ENCODE data around the gene SASH1. TPM values are rescaled to one million over a fixed set of nuclear protein-coding genes. Genes with fewer than 3 reads are reported as not detected.
A peak's percentile ranks its signal among the peaks of the same experiment; 100 is the strongest.
"Not testable (repeated sequence)": the region's sequence is repeated elsewhere in the genome, so short reads cannot be mapped to it uniquely, and the experiment has no call there.

Gene SASH1
- total RNA-seq, 3 donors from 2014 or later = 107 to 304 (median 145) TPM

GRCh38 chr6:148374040-148374774, 31.6 kb downstream of the SASH1 start:
- H3K27me3 ChIP-seq = no peaks in the 10 kb centered on the region
- intact Hi-C loops (cut with DNase I; ENCODE audit: low total_unique reads) = no loop called here
- DNase-seq (ENCODE audit: low spot score in 2 of 2) = no peak
- H3K4me1 ChIP-seq = no peaks in the 10 kb centered on the region
- H3K36me3 ChIP-seq = no peaks in the 10 kb centered on the region
- H3K27ac ChIP-seq = peak overlapping the region in 1 of 2 donors; percentile 25
- no peak for TF ChIP-seq POLR2AphosphoS5 (IDR thresholded peaks at IDR 0.05)
- no peak for TF ChIP-seq POLR2A (IDR thresholded peaks at IDR 0.05)
- no peak for TF ChIP-seq CTCF (IDR thresholded peaks at IDR 0.05)
- no peaks in the 10 kb centered on the region for H3K9me3 ChIP-seq
- H3K4me3 ChIP-seq = no peak overlapping the region

GRCh38 chr6:148375401-148375800, 32.8 kb downstream of the SASH1 start:
- Histone ChIP-seq H3K4me3 (no peak overlapping the region), H3K9me3 (no peaks in the 10 kb centered on the region), H3K27me3 (no peaks in the 10 kb centered on the region), H3K36me3 (no peaks in the 10 kb centered on the region), H3K27ac (peak overlapping the region in 1 of 2 donors; percentile 32), H3K4me1 (no peaks in the 10 kb centered on the region)
- TF ChIP-seq CTCF (IDR thresholded peaks at IDR 0.05) (no peak), POLR2AphosphoS5 (IDR thresholded peaks at IDR 0.05) (no peak), POLR2A (IDR thresholded peaks at IDR 0.05) (no peak)
- intact Hi-C loops (cut with DNase I; ENCODE audit: low total_unique reads) = no loop called here
- no peak for DNase-seq (ENCODE audit: low spot score in 2 of 2)

- intact Hi-C loops (cut with DNase I; ENCODE audit: low total_unique reads) = no loop called here
- H3K27ac ChIP-seq = no peak overlapping the region
- TF ChIP-seq CTCF (IDR thresholded peaks at IDR 0.05) = no peak
- TF ChIP-seq POLR2A (IDR thresholded peaks at IDR 0.05) = no peak
- TF ChIP-seq POLR2AphosphoS5 (IDR thresholded peaks at IDR 0.05) = no peak
- H3K9me3 ChIP-seq = no peaks in the 10 kb centered on the region
- H3K4me1 ChIP-seq = no peaks in the 10 kb centered on the region
- no peaks in the 10 kb centered on the region for H3K27me3 ChIP-seq
- DNase-seq (ENCODE audit: low spot score in 2 of 2) = no peak
- no peaks in the 10 kb centered on the region for H3K36me3 ChIP-seq
- H3K4me3 ChIP-seq = no peak overlapping the region
Observed at GRCh38 chr6:148379481-148379880, 36.8 kb downstream of the SASH1 start.

- no peaks in the 10 kb centered on the region for H3K4me1 ChIP-seq
- no peak for TF ChIP-seq POLR2AphosphoS5 (IDR thresholded peaks at IDR 0.05)
- no peak for TF ChIP-seq POLR2A (IDR thresholded peaks at IDR 0.05)
- TF ChIP-seq CTCF (IDR thresholded peaks at IDR 0.05) = no peak
- H3K36me3 ChIP-seq = no peaks in the 10 kb centered on the region
- no peak overlapping the region for H3K4me3 ChIP-seq
- H3K27me3 ChIP-seq = no peaks in the 10 kb centered on the region
- no peak overlapping the region for H3K27ac ChIP-seq
- H3K9me3 ChIP-seq = no peaks in the 10 kb centered on the region
- DNase-seq (ENCODE audit: low spot score in 2 of 2) = no peak
- intact Hi-C loops (cut with DNase I; ENCODE audit: low total_unique reads) = no loop called here
Observed at GRCh38 chr6:148379966-148380713, 37.5 kb downstream of the SASH1 start.

- H3K4me3 ChIP-seq; H3K9me3 ChIP-seq; intact Hi-C loops (cut with DNase I; ENCODE audit: low total_unique reads); H3K4me1 ChIP-seq; H3K27me3 ChIP-seq; H3K27ac ChIP-seq; H3K36me3 ChIP-seq; DNase-seq (ENCODE audit: low spot score in 2 of 2): not testable (repeated sequence)
Observed at GRCh38 chr6:148382051-148382450, 39.4 kb downstream of the SASH1 start.
